Activated T-cell treated with anti-CD3 and anti-CD28 coated beads for 24 hours (primary cell): ENCODE measurements around the gene SOX8.
"Not testable (repeated sequence)": the region's sequence is repeated elsewhere in the genome, so short reads cannot be mapped to it uniquely, and the experiment has no call there.

Experiments used
- DNase-seq: peaks from one replicate; pipeline ENCODE4 v3.0.0-alpha.2; 2020; ENCODE audit warnings: low read depth

The SOX8 gene

DNA sequence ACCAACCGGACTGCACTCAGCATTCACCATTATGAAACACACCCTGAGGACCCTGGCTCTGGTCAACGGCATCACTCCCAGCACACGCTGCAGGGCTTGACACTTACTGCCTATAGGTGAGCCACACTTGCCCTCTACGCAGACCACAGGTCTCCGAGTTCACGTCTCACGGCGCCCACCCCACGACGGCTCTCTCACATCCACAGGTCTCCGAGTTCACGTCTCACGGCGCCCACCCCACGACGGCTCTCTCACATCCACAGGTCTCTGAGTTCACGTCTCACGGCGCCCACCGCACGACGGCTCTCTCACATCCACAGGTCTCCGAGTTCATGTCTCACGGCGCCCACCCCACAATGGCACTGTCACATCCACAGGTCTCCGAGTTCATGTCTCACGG lies 25.8 kb upstream of the SOX8 start:
- DNase-seq = not testable (repeated sequence)

DNA sequence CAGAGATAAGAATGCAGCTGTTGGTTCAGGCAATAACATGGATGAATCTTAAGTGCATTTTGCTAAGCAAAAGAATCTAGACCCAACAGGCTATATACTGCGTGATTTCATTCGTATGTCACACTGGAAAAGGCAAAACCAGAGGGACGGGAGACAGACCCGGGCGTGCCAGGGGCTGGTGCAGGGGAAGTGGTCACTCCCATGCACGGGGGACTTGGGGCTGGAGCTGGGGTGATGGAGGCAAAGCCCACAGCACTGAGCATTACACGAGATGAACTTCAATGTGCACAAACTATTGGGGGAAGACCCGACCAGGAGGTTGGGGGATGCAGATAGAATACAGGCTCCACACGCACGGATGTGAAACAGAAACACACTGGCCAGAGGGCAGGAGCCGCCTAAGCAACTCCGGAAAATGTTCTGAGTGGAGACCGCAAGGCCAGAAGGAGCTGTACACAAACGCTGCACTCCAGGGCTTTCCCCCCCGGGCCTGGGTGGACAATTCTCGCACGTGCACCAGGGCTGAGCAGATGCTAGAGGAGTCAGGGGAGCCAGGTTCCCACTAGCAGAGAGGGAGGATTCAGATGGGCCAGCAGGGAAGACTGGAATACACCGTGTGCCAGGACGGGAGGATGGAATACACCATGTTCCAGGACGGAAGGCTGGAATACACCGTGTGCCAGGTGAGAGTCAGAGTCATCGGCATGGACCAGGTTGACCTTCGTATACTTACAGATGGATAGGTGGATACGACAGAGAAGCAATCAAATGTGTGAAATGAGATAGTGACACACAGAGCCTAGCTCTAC lies 22.1 kb upstream of the SOX8 start:
- no peak for DNase-seq

GRCh38 chr16:962366-962765 lies 19.2 kb upstream of the SOX8 start:
- no peak for DNase-seq

DNA sequence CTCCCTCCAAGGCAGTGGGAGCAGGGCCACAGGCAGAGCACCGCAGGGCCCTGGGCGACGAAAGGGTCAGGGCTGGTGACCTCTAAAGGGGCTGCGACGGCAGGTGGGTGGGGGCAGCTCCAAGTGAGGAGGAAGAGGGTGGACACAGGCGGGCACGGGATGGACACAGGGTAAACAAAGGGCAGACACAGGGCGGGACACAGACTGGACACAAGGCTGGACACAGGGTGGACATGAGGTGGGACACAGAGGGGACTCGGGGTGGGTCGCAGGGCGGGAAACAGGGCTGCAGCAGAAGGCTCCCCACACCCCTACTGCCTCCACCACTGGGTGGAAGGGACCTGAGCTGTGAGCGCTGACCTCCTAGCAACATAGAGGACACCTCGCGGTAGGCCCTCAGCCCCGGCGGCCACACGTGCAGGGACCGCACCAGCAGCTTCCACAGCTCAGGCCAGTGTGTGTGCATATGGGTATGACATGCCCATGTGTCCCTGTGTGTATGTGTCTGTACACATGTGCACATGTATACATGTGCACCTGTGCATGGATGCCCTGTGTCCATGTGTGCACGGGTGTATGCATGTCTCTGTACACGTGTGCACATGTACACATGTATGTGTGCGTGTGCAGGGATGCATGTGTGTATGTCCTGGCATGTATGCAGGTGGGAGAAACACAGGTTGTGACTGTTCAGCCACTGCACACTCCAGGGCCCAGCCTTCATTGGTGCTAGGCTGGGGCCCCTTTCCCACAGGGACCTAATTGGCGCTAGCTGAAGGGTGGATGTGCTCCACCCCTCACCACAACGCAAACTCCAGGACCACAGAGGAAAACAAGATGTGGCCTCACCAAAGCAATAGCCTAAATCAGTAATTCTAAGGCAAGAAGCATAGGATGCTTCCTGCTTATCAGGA lies 18.4 kb upstream of the SOX8 start:
- DNase-seq = no peak

- DNase-seq = no peak
Measured at GRCh38 chr16:963913-964312, 17.7 kb upstream of the SOX8 start.

DNA sequence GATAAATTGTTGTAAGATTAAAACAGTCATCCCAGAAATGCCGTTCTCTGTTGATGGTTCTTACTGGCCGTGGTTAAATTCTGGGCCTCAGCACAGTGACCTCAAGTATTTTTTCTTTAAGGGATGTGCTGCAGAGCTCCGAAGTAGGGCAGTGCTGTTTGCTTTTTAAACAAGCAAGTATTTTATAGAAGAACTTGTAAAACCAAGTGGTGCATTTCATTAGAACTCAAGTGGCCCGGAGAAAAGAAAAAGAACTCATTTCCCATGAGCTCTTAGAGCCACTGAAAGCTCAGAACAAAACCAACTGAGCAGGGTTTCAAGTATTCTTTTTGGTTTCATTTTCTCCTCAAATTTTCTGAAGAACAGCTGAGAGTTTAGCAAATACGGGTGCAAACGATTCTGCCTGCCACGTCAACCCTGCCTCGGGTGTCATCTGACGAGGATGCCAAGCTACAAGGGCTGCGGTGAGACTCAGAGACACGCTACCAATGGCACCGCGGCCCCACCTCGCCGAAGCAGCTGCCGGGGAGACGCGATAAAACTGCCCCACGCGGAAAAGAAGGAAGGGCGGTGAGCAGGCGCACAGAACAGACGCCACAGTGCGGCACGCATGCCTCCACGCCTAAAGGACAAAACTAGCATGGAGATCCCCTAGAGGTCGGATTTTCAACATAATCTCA lies 17.1 kb upstream of the SOX8 start:
- DNase-seq = peak; percentile 38

- no peak for DNase-seq
Measured at GRCh38 chr16:965036-965395, 16.6 kb upstream of the SOX8 start.

- DNase-seq = no peak
Measured at GRCh38 chr16:965487-965886, 16.1 kb upstream of the SOX8 start.

GRCh38 chr16:966035-966434 lies 15.5 kb upstream of the SOX8 start:
- no peak for DNase-seq

DNA sequence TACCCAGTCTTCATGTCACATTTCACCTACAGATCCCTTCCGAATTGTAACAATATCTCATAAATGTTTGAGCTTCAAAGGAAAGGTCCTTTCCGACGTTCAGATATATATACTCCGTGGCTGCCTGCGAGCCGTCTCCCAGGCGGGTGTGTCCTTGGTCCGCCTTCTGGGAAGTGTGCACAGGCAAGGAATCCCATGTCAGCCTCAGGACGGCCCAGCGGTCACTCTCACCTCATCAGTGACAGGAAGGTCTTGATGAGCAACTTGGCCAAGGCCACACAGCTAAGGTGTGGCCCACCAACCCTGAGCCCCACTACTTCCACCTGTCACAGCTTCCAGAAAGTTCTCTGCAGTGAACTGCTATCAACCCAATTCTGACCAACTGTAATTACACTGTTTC lies 15.1 kb upstream of the SOX8 start:
- DNase-seq = no peak

GRCh38 chr16:967077-967541 lies 14.5 kb upstream of the SOX8 start:
- no peak for DNase-seq

GRCh38 chr16:967546-968295 lies 13.8 kb upstream of the SOX8 start:
- DNase-seq = no peak

- no peak for DNase-seq
Measured at GRCh38 chr16:968620-969019, 12.9 kb upstream of the SOX8 start.

DNA sequence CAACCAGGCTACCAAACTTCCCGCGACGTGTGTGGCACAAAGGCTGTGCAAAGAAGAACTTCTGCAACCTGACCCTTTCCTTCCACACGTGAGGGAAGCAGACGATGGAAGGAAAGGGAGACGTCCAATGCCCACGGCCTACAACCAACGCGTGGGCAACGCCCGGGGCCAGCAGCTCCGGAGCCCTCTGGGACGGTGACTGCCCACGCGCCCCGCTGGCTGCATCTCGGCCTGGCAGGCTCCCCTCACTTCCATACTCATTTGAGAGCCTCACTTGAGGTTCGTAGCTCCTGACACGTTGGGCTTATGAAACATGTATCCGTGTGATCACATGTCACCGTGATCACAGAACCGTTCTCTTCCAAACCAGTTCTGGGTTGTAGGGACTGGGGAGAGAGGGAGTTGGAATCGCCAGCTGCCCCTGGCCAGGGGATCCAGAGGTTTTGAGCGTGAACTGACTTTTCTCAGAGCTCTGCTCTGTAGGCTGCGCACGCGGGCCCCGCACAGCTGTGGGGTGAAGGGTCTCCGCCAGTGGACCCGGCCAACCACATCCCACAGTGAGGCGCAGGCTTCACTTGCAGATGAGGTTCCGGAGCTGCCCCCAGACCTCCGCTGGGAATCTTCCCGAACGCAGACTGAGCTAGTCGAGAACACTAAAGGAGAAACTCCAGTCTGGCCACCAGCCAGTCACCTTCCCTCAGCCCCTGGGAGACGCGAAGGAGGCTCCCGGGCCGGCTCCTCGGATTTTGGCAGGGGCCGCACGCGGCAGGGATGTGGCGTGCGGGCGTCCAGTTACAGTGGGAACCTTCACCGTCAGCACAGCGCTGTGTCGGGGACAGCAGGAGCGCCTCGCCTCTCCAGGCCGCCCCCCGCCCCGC lies 11.8 kb upstream of the SOX8 start:
- no peak for DNase-seq

GRCh38 chr16:970386-970765 lies 11.2 kb upstream of the SOX8 start:
- DNase-seq = no peak

DNA sequence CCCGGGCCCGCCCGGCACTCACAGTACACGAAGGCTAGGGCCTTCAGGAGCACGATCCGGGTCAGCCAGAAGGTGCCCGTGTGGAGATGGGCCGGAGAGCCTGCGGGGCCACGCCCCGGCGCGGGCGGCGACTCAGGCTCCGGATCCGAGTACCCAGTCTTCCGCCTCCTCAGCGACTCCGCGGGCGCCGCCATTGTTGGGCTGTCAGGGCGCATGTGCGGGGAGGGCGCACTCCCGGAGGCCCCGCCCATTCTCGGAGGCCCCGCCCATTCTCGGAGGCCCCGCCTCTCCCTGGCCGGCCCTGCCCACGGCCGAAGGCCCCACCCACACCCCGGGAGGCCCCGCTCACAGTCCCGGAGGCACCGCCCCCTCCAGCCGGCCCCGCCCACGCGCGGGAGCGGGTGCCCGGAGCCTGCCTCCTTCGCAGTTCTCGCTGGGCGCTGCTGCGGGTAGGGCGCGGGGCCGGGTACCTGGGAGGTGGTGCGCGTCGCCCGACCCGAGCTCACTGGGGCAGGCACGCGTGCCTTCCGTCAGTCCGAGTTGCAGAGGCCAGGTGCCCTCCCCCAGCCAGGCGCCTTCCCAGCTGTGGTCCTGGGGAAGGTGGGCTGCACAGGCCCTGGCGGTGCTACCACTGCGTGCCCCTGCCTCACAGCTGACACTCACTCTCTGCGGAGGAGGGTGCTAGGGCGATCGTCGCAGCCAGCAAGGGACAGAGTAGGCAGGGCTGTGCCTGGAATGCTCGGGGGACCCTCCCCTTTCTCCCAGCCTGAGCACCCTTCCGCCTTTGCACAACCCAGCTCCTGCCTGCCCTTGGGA lies 10.6 kb upstream of the SOX8 start, which contains the start of gene LMF1:
Gene LMF1 (minus strand): TSS at position 219 of the 816 bp plus-strand sequence. CDS start 4 bp downstream, at position 215.
- DNase-seq = peak; percentile 96

- no peak for DNase-seq
Measured at GRCh38 chr16:971582-971905, 10.0 kb upstream of the SOX8 start.

DNA sequence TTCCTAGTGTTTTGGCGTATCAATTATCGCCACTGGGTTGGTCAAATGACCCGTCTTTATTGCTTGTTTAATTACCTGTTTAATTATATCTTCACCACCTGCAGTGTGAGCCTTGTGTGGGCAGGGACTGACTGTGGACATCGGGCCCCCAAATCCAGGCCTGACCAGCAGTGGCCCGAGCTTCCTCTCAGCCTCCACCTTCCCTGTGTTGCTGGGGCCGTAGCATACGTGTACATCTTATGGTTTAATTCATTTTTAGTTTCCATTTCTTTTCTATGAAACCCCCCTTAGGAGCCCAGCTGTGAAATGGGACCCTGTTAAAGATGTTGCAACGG lies 9.6 kb upstream of the SOX8 start:
- DNase-seq = no peak

GRCh38 chr16:972316-973002 lies 9.1 kb upstream of the SOX8 start:
- DNase-seq = no peak

GRCh38 chr16:973366-973765 lies 8.2 kb upstream of the SOX8 start:
- DNase-seq = no peak
